Neuronal stem cell (in vitro differentiated cells): ENCODE measurements around the gene SMC6.

Source experiments
- DNase-seq: peaks from one replicate; pipeline ENCODE4 v3.0.0-alpha.2; 2013; ENCODE audit warnings: low spot score
- H2AFZ ChIP-seq: one replicate; pipeline ENCODE4 v1.6.1; 2013; ENCODE audit warnings: mild to moderate bottlenecking, low read length, inconsistent platforms
- H2AK5ac ChIP-seq: 2 replicates; pipeline ENCODE4 v1.6.1; 2013; ENCODE audit warnings: low read depth, mild to moderate bottlenecking, inconsistent platforms, low read length, moderate library complexity, mixed read lengths
- H2BK120ac ChIP-seq: 2 replicates; pipeline ENCODE4 v1.6.1; 2013; ENCODE audit warnings: low read depth, mild to moderate bottlenecking, inconsistent platforms, low read length, moderate library complexity, mixed read lengths
- H2BK12ac ChIP-seq: one replicate; pipeline ENCODE4 v1.6.1; 2013; ENCODE audit warnings: low read length, inconsistent platforms
- H2BK15ac ChIP-seq: 2 replicates; pipeline ENCODE4 v1.6.1; 2013; ENCODE audit warnings: mild to moderate bottlenecking, low read length, inconsistent platforms, mixed read lengths
- H2BK5ac ChIP-seq: one replicate; pipeline ENCODE4 v1.6.1; 2013; ENCODE audit warnings: inconsistent platforms, mild to moderate bottlenecking, low read length, moderate library complexity
- H3K14ac ChIP-seq: one replicate; pipeline ENCODE4 v1.6.1; 2013; ENCODE audit warnings: low read length, inconsistent platforms
- H3K18ac ChIP-seq: 2 replicates; pipeline ENCODE4 v1.6.1; 2013; ENCODE audit warnings: low read length, inconsistent platforms
- H3K23ac ChIP-seq: 2 replicates; pipeline ENCODE4 v1.6.1; 2013; ENCODE audit warnings: low read depth, mild to moderate bottlenecking, mixed read lengths, low read length, inconsistent platforms; ENCODE audit not compliant: poor library complexity
- H3K27ac ChIP-seq: replicated peaks from 3 replicates; pipeline ENCODE4 v1.5.1; 2013; ENCODE audit warnings: low read length, inconsistent platforms
- H3K27me3 ChIP-seq, 3 experiments: 2 replicates each; pipeline ENCODE4 v1.6.1; 2013; ENCODE audit warnings: low read length in 3 of 3, mild to moderate bottlenecking in 2 of 3, inconsistent platforms in 1 of 3, low read depth in 1 of 3, mixed read lengths in 1 of 3, moderate library complexity in 1 of 3; ENCODE audit not compliant: control insufficient read depth in 3 of 3, insufficient read depth in 3 of 3
- H3K36me3 ChIP-seq, 2 donors: replicated peaks in 1 of 2; 2 replicates each; pipeline ENCODE4 v1.6.1; 2013; ENCODE audit warnings: low read length in 2 of 2; ENCODE audit not compliant: control insufficient read depth in 2 of 2, insufficient read depth in 2 of 2
- H3K4ac ChIP-seq: 2 replicates; pipeline ENCODE4 v1.6.1; 2013; ENCODE audit warnings: inconsistent platforms, mild to moderate bottlenecking, low read length, moderate library complexity
- H3K4me1 ChIP-seq, 2 donors: 1 replicate in 1 of 2; 2 replicates in 1 of 2; pipeline ENCODE4 v1.6.1; 2013; ENCODE audit warnings: low read length in 2 of 2, low read depth in 1 of 2; ENCODE audit not compliant: control insufficient read depth in 2 of 2, insufficient read depth in 1 of 2
- H3K4me2 ChIP-seq: one replicate; pipeline ENCODE4 v1.6.1; 2013; ENCODE audit warnings: mild to moderate bottlenecking, low read length, inconsistent platforms; ENCODE audit not compliant: insufficient read depth, poor library complexity, severe bottlenecking
- H3K4me3 ChIP-seq, 2 donors: 2 replicates each; pipeline ENCODE4 v1.5.1; 2013; ENCODE audit warnings: low read length in 2 of 2, mild to moderate bottlenecking in 2 of 2, inconsistent platforms in 1 of 2, moderate library complexity in 1 of 2
- H3K79me1 ChIP-seq: one replicate; pipeline ENCODE4 v1.6.1; 2013; ENCODE audit warnings: low read depth, mild to moderate bottlenecking, inconsistent platforms, low read length, moderate library complexity
- H3K9ac ChIP-seq: one replicate; pipeline ENCODE4 v1.6.1; 2013; ENCODE audit warnings: mild to moderate bottlenecking, low read depth, low read length, inconsistent platforms; ENCODE audit not compliant: poor library complexity
- H3K9me3 ChIP-seq, 2 donors: replicated peaks in 1 of 2; 2 replicates each; pipeline versions ENCODE3 to v1.6.1; 2013; ENCODE audit warnings: low read length in 2 of 2, mild to moderate bottlenecking in 2 of 2, inconsistent platforms in 1 of 2, low read depth in 1 of 2, mixed read lengths in 1 of 2, moderate library complexity in 1 of 2; ENCODE audit not compliant: control insufficient read depth in 2 of 2, insufficient read depth in 1 of 2
- H4K8ac ChIP-seq: one replicate; pipeline ENCODE4 v1.6.1; 2013; ENCODE audit warnings: low read depth, mild to moderate bottlenecking, inconsistent platforms, low read length, moderate library complexity
- H4K91ac ChIP-seq: one replicate; pipeline ENCODE4 v1.6.1; 2013; ENCODE audit warnings: low read length, low read depth, mild to moderate bottlenecking, inconsistent platforms; ENCODE audit not compliant: poor library complexity
- WGBS, 2 donors: extraction: QIAGEN DNeasy Blood & Tissue Kit; methylation state at CpG; one replicate each; pipeline ENCODE4 v1.1.7; 2013; ENCODE audit warnings: missing lambda C conversion rate in 2 of 2, mixed read lengths in 1 of 2; ENCODE audit not compliant: insufficient read length in 2 of 2, insufficient replicate concordance in 1 of 2; ENCODE audit errors: extremely low coverage in 2 of 2; 5-methylcytosine and 5-hydroxymethylcytosine counted together

The SMC6 gene

DNA sequence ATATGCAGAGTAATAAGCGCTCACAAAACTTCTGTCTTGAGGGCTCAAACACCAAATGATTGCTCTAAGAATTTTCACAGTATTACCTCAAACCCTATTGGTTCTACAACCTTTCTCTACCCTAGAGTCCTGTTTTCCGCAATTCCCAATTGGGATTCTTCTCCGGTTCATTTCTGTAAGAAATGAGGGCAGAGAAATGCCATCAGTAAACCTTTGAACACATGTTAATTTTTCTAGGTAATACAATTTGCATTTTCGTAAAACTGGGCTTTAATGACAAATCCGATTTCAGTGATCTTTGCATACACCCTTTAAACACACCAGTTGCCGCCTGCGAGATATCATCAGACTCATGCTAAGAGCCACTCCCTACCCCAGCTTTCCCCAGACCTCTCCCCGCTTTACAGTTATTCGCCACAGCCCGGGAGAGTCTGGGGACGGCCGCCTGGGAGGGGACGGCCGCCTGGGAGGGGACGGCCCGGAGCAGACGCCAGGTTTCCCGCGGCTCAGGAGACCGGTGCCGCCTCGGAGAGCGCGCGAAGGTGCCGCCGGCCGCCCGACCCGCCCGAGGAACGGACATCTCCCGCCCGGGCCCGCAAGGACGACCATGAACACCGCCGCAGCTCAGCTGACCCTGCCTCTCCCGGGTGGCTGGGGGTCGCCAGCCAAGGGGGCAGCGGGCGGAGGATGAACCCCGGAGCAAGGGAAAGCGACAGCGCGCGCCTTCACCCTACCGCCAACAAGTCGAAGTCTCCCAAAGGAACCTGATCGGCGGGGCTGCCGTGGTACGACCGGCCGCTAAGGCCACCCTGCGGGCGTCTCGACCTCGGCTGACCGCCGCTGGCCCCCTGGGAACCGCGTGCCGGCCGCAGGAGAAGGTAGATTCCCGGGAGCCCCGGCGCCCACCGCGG is 463 bp downstream of the SMC6 start:
- peak overlapping the region; percentile 70 for H2AK5ac ChIP-seq
- peak overlapping the region; percentile 96 for H3K9ac ChIP-seq
- H3K27me3 ChIP-seq: no peaks in the 10 kb centered on the region
- H3K79me1 ChIP-seq: peaks cover 7% of the 10 kb centered on the region
- no peaks in the 10 kb centered on the region for H3K9me3 ChIP-seq
- H3K36me3 ChIP-seq: peaks cover 0 to 6% of the 10 kb centered on the region in 2 donors
- DNase-seq: no peak
- H3K4ac ChIP-seq: no peak overlapping the region
- WGBS, 2 donors: no CpG with 5 or more reads among the region's 70 CpGs
- H4K8ac ChIP-seq: no peak overlapping the region
- peak overlapping the region; percentile 99 for H3K27ac ChIP-seq
- peaks cover 0 to 15% of the 10 kb centered on the region in 2 donors for H3K4me1 ChIP-seq
- no peak overlapping the region for H2BK15ac ChIP-seq
- no peak overlapping the region for H4K91ac ChIP-seq
- H2BK12ac ChIP-seq: no peak overlapping the region
- H3K23ac ChIP-seq: peak overlapping the region; percentile 73
- peak overlapping the region; percentile 97 for H3K18ac ChIP-seq
- H2BK120ac ChIP-seq: peak overlapping the region; percentile 81
- H2AFZ ChIP-seq: peak overlapping the region; percentile 96
- peak overlapping the region; percentile 97 for H2BK5ac ChIP-seq
- H3K14ac ChIP-seq: peak overlapping the region; percentile 98
- peak overlapping the region; percentile 66 for H3K4me2 ChIP-seq
- peak overlapping the region; percentile 97 to 98 for H3K4me3 ChIP-seq

DNA sequence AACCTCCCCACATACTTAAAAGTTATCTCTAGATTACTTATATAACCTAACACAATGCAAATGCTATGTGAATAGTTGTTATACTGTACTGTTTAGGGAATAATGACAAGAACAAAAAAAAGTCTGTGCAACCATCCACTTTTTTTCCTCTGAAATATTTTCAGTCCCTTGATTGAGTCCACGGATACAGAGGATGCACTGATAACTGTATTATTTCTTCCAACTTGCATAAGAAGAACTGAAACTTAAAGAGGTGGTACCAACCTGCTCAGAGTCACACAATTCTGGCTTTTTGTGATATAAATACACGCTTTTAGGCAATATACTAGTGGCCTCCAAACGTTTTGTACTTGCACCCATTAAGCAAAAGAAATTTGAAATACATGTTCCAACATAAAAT is 1.4 kb downstream of the SMC6 start:
- Histone ChIP-seq H3K9me3 (no peaks in the 10 kb centered on the region), H3K4me3 (peak overlapping the region in 1 of 2 donors; percentile 97), H3K27me3 (no peaks in the 10 kb centered on the region), H3K18ac (no peak overlapping the region), H4K91ac (no peak overlapping the region), H3K4me2 (no peak overlapping the region), H3K4me1 (peaks cover 0 to 15% of the 10 kb centered on the region in 2 donors), H3K27ac (no peak overlapping the region), H2BK15ac (no peak overlapping the region), H2AK5ac (no peak overlapping the region), H3K4ac (no peak overlapping the region), H3K9ac (no peak overlapping the region), H2BK5ac (no peak overlapping the region), H2BK120ac (no peak overlapping the region), H2BK12ac (no peak overlapping the region), H4K8ac (no peak overlapping the region), H3K79me1 (peaks cover 7% of the 10 kb centered on the region), H3K14ac (no peak overlapping the region), H2AFZ (no peak overlapping the region), H3K36me3 (peaks cover 0 to 11% of the 10 kb centered on the region in 2 donors), H3K23ac (no peak overlapping the region)
- no CpG with 5 or more reads among the region's 3 CpGs for WGBS, 2 donors
- no peak for DNase-seq

DNA sequence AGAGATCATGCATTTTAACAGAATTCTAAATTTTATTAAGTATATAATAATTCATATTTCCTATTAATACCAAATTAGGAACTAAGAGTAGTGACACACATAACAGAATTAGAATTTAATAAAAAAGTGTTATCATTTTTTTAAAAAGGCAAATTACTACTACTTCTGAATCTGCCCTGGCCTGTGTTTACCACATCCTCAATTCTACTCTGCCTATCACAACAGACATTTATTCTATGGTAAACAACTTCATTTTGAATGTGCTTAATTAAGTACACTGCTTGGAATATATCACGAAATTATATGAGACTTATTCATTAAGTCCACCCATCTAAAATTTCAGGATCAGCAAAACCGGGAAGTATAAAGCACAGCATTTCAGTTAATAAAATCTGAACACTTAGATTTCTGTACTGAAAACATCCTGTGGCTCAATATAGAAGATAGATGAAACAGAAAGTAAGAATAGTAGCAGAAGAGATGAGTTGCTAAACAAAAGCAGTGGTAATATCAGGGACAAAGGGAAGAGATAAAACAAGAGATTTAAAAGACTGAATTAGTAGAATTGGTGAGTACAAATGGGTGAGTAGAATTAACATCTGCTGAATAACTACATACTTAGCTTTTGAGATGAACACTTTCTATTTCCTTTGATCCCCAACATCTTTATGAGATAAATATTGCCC is 3.7 kb downstream of the SMC6 start:
- no peak overlapping the region for H3K4ac ChIP-seq
- H3K14ac ChIP-seq: no peak overlapping the region
- no peak overlapping the region for H3K27ac ChIP-seq
- H2AK5ac ChIP-seq: no peak overlapping the region
- H2BK15ac ChIP-seq: no peak overlapping the region
- no peak overlapping the region for H3K4me2 ChIP-seq
- H3K9ac ChIP-seq: no peak overlapping the region
- H2BK120ac ChIP-seq: no peak overlapping the region
- peaks cover 0 to 7% of the 10 kb centered on the region in 2 donors for H3K4me1 ChIP-seq
- H3K4me3 ChIP-seq: no peak overlapping the region
- H3K79me1 ChIP-seq: peaks cover 7% of the 10 kb centered on the region
- H3K36me3 ChIP-seq: peaks cover 0 to 21% of the 10 kb centered on the region in 2 donors
- no peaks in the 10 kb centered on the region for H3K9me3 ChIP-seq
- no peak overlapping the region for H2BK5ac ChIP-seq
- no CpG with 5 or more reads among the region's 2 CpGs for WGBS, 2 donors
- no peaks in the 10 kb centered on the region for H3K27me3 ChIP-seq
- no peak overlapping the region for H3K18ac ChIP-seq
- no peak overlapping the region for H4K8ac ChIP-seq
- H4K91ac ChIP-seq: no peak overlapping the region
- H2AFZ ChIP-seq: no peak overlapping the region
- DNase-seq: no peak
- H2BK12ac ChIP-seq: no peak overlapping the region
- no peak overlapping the region for H3K23ac ChIP-seq

DNA sequence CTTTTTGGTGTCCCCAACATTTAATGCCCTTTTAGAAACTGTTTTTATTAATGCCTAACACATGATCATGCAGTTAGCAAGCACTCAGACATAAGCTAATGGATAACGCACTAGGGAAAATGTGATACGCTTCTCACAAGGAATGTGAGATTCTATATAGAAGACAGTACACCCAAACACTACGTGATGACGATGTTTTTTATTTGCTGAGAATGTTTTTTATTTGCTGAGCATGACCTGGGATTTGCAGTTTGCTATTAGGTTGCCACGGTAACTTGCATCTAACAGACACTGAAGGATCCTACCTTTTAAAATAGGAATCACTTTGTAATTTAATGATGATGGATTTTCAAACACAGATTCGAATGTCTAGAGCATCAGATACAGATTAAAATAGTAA is 4.9 kb downstream of the SMC6 start:
- no peak overlapping the region for H3K18ac ChIP-seq
- no peak overlapping the region for H2BK12ac ChIP-seq
- H2BK5ac ChIP-seq: no peak overlapping the region
- no CpG with 5 or more reads among the region's 6 CpGs for WGBS, 2 donors
- H2BK15ac ChIP-seq: no peak overlapping the region
- H3K4ac ChIP-seq: no peak overlapping the region
- H4K8ac ChIP-seq: no peak overlapping the region
- H3K27me3 ChIP-seq: no peaks in the 10 kb centered on the region
- H3K23ac ChIP-seq: no peak overlapping the region
- peaks cover 0 to 7% of the 10 kb centered on the region in 2 donors for H3K4me1 ChIP-seq
- peaks cover 3% of the 10 kb centered on the region for H3K79me1 ChIP-seq
- H2AFZ ChIP-seq: no peak overlapping the region
- H3K4me3 ChIP-seq: no peak overlapping the region
- no peak overlapping the region for H2AK5ac ChIP-seq
- no peak overlapping the region for H3K27ac ChIP-seq
- H3K9ac ChIP-seq: no peak overlapping the region
- peaks cover 2 to 32% of the 10 kb centered on the region in 2 donors for H3K36me3 ChIP-seq
- no peak overlapping the region for H3K4me2 ChIP-seq
- DNase-seq: no peak
- H3K9me3 ChIP-seq: no peaks in the 10 kb centered on the region
- no peak overlapping the region for H4K91ac ChIP-seq
- H2BK120ac ChIP-seq: no peak overlapping the region
- no peak overlapping the region for H3K14ac ChIP-seq
